Activated CD8-positive, alpha-beta memory T cell treated with anti-CD3 and anti-CD28 coated beads for 48 hours (primary cell): ENCODE data around the gene CDK10.
"Not testable (repeated sequence)": the region's sequence is repeated elsewhere in the genome, so short reads cannot be mapped to it uniquely, and the experiment has no call there.

Experiments
- DNase-seq, 3 experiments: peaks; one replicate each; pipeline ENCODE4 v3.0.0-alpha.2; 2020; ENCODE audit warnings: low read depth in 2 of 3, low spot score in 2 of 3

The CDK10 gene

GRCh38 chr16:89686520-89687091 is at the start of gene CDK10:
TSS of gene CDK10 (plus strand) at chr16:89686689. CDS start at chr16:89686711, 22 bp downstream.
- DNase-seq: peak; percentile 87 to 91 (median 88)

- DNase-seq: no peak
Observed at GRCh38 chr16:89637379-89637778, 49.1 kb upstream of the CDK10 start.

- DNase-seq: no peak
Observed at GRCh38 chr16:89638455-89638854, 48.0 kb upstream of the CDK10 start.

GRCh38 chr16:89639385-89639784 is 47.1 kb upstream of the CDK10 start:
- no peak for DNase-seq

GRCh38 chr16:89641458-89642119 is 44.9 kb upstream of the CDK10 start:
- no peak for DNase-seq

GRCh38 chr16:89642574-89642973 is 43.9 kb upstream of the CDK10 start:
- no peak for DNase-seq

- no peak for DNase-seq
Observed at GRCh38 chr16:89643769-89644300, 42.7 kb upstream of the CDK10 start.

- no peak for DNase-seq
Observed at GRCh38 chr16:89645122-89645521, 41.4 kb upstream of the CDK10 start.

- DNase-seq: no peak
Observed at GRCh38 chr16:89646270-89646669, 40.2 kb upstream of the CDK10 start.

GRCh38 chr16:89646906-89647305 is 39.6 kb upstream of the CDK10 start:
- no peak for DNase-seq

GRCh38 chr16:89651584-89651983 is 34.9 kb upstream of the CDK10 start:
- DNase-seq: no peak

- DNase-seq: no peak
Observed at GRCh38 chr16:89653656-89654295, 32.7 kb upstream of the CDK10 start.

GRCh38 chr16:89655062-89655643 is 31.3 kb upstream of the CDK10 start:
- DNase-seq: no peak

- DNase-seq: no peak
Observed at GRCh38 chr16:89656435-89657121, 29.9 kb upstream of the CDK10 start.

- DNase-seq: peak; percentile 85 to 93 (median 88)
Observed at GRCh38 chr16:89657442-89658220, 28.9 kb upstream of the CDK10 start, which contains the start of the genes CHMP1A and SPATA33. TSS of gene CHMP1A (minus strand) at chr16:89657708. CDS start at chr16:89657588, 120 bp downstream. TSS of gene SPATA33 (plus strand) at chr16:89657836. CDS start at chr16:89657912, 76 bp downstream.

- no peak for DNase-seq
Observed at GRCh38 chr16:89658221-89658879, 28.1 kb upstream of the CDK10 start.

- no peak for DNase-seq
Observed at GRCh38 chr16:89660146-89660545, 26.3 kb upstream of the CDK10 start.

- no peak for DNase-seq
Observed at GRCh38 chr16:89661215-89661614, 25.3 kb upstream of the CDK10 start.

GRCh38 chr16:89664238-89664637 is 22.3 kb upstream of the CDK10 start:
- not testable (repeated sequence) for DNase-seq

GRCh38 chr16:89667000-89667399 is 19.5 kb upstream of the CDK10 start:
- DNase-seq: not testable (repeated sequence)
